CD4-positive, alpha-beta memory T cell (primary cell): ENCODE measurements around the gene GFPT1. TPM values are rescaled to one million over a fixed set of nuclear protein-coding genes. Genes with fewer than 3 reads are reported as not detected.
A peak's percentile ranks its signal among the peaks of the same experiment; 100 is the strongest.

Experiments
- CTCF ChIA-PET: fragments of 350-600 bp; sonication (Branson Sonifier 250); formaldehyde crosslinking; loops from one replicate; lab custom pipeline; 2021; ENCODE audit warnings: inconsistent platforms; ENCODE audit not compliant: partially characterized antibody; lab: Charles Lee
- POLR2A ChIA-PET: fragments of 350-600 bp; sonication (Branson Sonifier 250); formaldehyde crosslinking; loops from one replicate; lab custom pipeline; 2021; ENCODE audit not compliant: partially characterized antibody; lab: Charles Lee
- DNase-seq, 5 donors: peaks; one replicate each; pipeline versions ENCODE4 v3.0.0 to v3.0.0-alpha.2; 2020 to 2022; ENCODE audit warnings: mixed read lengths in 1 of 5
- H3K27ac ChIP-seq: one replicate; pipeline ENCODE4 v1.7.0; 2013; ENCODE audit warnings: low read depth, low read length
- H3K27me3 ChIP-seq: 2 replicates; pipeline ENCODE4 v1.7.0; 2013; ENCODE audit warnings: mild to moderate bottlenecking, low read length, moderate library complexity; ENCODE audit not compliant: insufficient read depth
- H3K36me3 ChIP-seq: 2 replicates; pipeline ENCODE4 v1.7.0; 2013; ENCODE audit warnings: mild to moderate bottlenecking, low read length, moderate library complexity; ENCODE audit not compliant: insufficient read depth
- H3K4me1 ChIP-seq: 2 replicates; pipeline ENCODE4 v1.7.0; 2013; ENCODE audit warnings: mild to moderate bottlenecking, low read length, moderate library complexity; ENCODE audit not compliant: insufficient read depth
- H3K4me3 ChIP-seq, 2 donors: one replicate each; pipeline ENCODE4 v1.7.0; 2013; ENCODE audit warnings: low read length in 2 of 2, mild to moderate bottlenecking in 1 of 2
- H3K9me3 ChIP-seq, 2 donors: one replicate each; pipeline ENCODE4 v1.7.0; 2013; ENCODE audit warnings: low read length in 2 of 2, control low read depth in 1 of 2; ENCODE audit not compliant: control insufficient read depth in 1 of 2
- H3K27ac Mint-ChIP-seq, 7 donors: one replicate each; pipeline ENCODE4 v1.8.0; 2020 to 2021; ENCODE audit warnings: mixed read lengths in 7 of 7, mild to moderate bottlenecking in 6 of 7, inconsistent platforms in 3 of 7, moderate library complexity in 3 of 7
- H3K27me3 Mint-ChIP-seq, 2 donors: one replicate each; pipeline ENCODE4 v1.8.0; 2020 to 2021; ENCODE audit warnings: mixed read lengths in 2 of 2
- H3K36me3 Mint-ChIP-seq, 2 donors: one replicate each; pipeline ENCODE4 v1.8.0; 2020 to 2021; ENCODE audit warnings: mixed read lengths in 2 of 2, inconsistent platforms in 1 of 2, mild to moderate bottlenecking in 1 of 2
- H3K4me1 Mint-ChIP-seq, 4 donors: one replicate each; pipeline ENCODE4 v1.8.0; 2020 to 2021; ENCODE audit warnings: mixed read lengths in 4 of 4, mild to moderate bottlenecking in 1 of 4
- H3K4me3 Mint-ChIP-seq, 8 donors: one replicate each; pipeline ENCODE4 v1.8.0; 2020 to 2021; ENCODE audit warnings: mixed read lengths in 8 of 8, mild to moderate bottlenecking in 7 of 8, moderate library complexity in 6 of 8, inconsistent platforms in 3 of 8
- H3K9me3 Mint-ChIP-seq, 8 donors: one replicate each; pipeline ENCODE4 v1.8.0; 2020 to 2021; ENCODE audit warnings: mixed read lengths in 8 of 8, mild to moderate bottlenecking in 5 of 8, inconsistent platforms in 3 of 8, moderate library complexity in 1 of 8
- intact Hi-C: fragments of 100-400 bp; cut with micrococcal nuclease; formaldehyde crosslinking; loops from one replicate; pipeline ENCODE4 v1.15.1; 2023
- polyA plus RNA-seq, 2 donors: library from polyadenylated mRNA; unstranded; fragments of 300-500 nt; fragmentation: Illumina TruSeq; gene quantifications; one replicate each; pipeline ENCODE4 v1.2.3, GENCODE V29; 2021
- total RNA-seq, 2 experiments: library from RNA; stranded (reverse); gene quantifications; one replicate each; pipeline ENCODE4 v1.2.3, GENCODE V29; 2021

Gene GFPT1
- total and polyA plus RNA-seq, 4 experiments from 2014 or later = 8.4 to 25.8 (median 18.8) TPM

GRCh38 chr2:69315160-69315761 is 71.8 kb downstream of the GFPT1 start:
- Mint-ChIP-seq H3K27me3 (no peaks in the 10 kb centered on the region), H3K4me1 (peaks cover 0 to 12% (median 2%) of the 10 kb centered on the region in 4 donors), H3K27ac (no peak overlapping the region), H3K4me3 (no peak overlapping the region), H3K36me3 (peaks cover 20 to 33% of the 10 kb centered on the region in 2 donors), H3K9me3 (peaks cover 5 to 13% (median 11%) of the 10 kb centered on the region in 8 donors)
- no peak overlapping the region for H3K4me3 ChIP-seq
- no peaks in the 10 kb centered on the region for H3K27me3 ChIP-seq
- ChIA-PET POLR2A (no interaction called here), CTCF (interaction anchor here (0.9 to 2.6 kb wide), 2 partner anchors 9 to 11 kb away, joined by 3 to 15 read pairs; no protein-coding TSS in a partner anchor)
- H3K27ac ChIP-seq = no peak overlapping the region
- intact Hi-C loops = no loop called here
- H3K4me1 ChIP-seq = no peaks in the 10 kb centered on the region
- no peaks in the 10 kb centered on the region for H3K9me3 ChIP-seq
- no peaks in the 10 kb centered on the region for H3K36me3 ChIP-seq
- no peak for DNase-seq

- Mint-ChIP-seq H3K9me3 (peaks cover 0 to 6% (median 3%) of the 10 kb centered on the region in 8 donors), H3K4me3 (no peak overlapping the region), H3K27ac (peak overlapping the region in 2 of 7 donors; percentile 8 to 55), H3K36me3 (peaks cover 3 to 5% of the 10 kb centered on the region in 2 donors), H3K4me1 (peaks cover 12 to 43% (median 30%) of the 10 kb centered on the region in 4 donors), H3K27me3 (peaks cover 2 to 6% of the 10 kb centered on the region in 2 donors)
- peaks cover 11% of the 10 kb centered on the region for H3K27me3 ChIP-seq
- CTCF ChIA-PET = no interaction called here
- H3K27ac ChIP-seq = no peak overlapping the region
- peaks cover 32% of the 10 kb centered on the region for H3K4me1 ChIP-seq
- H3K9me3 ChIP-seq = no peaks in the 10 kb centered on the region
- intact Hi-C loops = no loop called here
- POLR2A ChIA-PET = no interaction called here
- DNase-seq = no peak
- H3K36me3 ChIP-seq = no peaks in the 10 kb centered on the region
- no peak overlapping the region for H3K4me3 ChIP-seq
Measured at GRCh38 chr2:69311024-69311416, 76.0 kb downstream of the GFPT1 start.

GRCh38 chr2:69310111-69311023 is 76.7 kb downstream of the GFPT1 start:
- peaks cover 0 to 6% (median 3%) of the 10 kb centered on the region in 8 donors for H3K9me3 Mint-ChIP-seq
- peak overlapping the region in 4 of 7 donors; percentile 54 to 88 (median 69) for H3K27ac Mint-ChIP-seq
- Histone ChIP-seq H3K27ac (no peak overlapping the region), H3K4me3 (no peak overlapping the region), H3K27me3 (peaks cover 15% of the 10 kb centered on the region), H3K9me3 (no peaks in the 10 kb centered on the region), H3K36me3 (no peaks in the 10 kb centered on the region), H3K4me1 (peaks cover 34% of the 10 kb centered on the region)
- H3K27me3 Mint-ChIP-seq = peaks cover 2 to 6% of the 10 kb centered on the region in 2 donors
- POLR2A ChIA-PET = interaction anchor here (0.9 kb wide), 1 partner anchor 8 kb away, joined by 3 read pairs; no protein-coding TSS in a partner anchor
- CTCF ChIA-PET = no interaction called here
- intact Hi-C loops = no loop called here
- peaks cover 13 to 45% (median 30%) of the 10 kb centered on the region in 4 donors for H3K4me1 Mint-ChIP-seq
- DNase-seq = no peak
- H3K36me3 Mint-ChIP-seq = peaks cover 3 to 4% of the 10 kb centered on the region in 2 donors
- H3K4me3 Mint-ChIP-seq = peak overlapping the region in 1 of 8 donors; percentile 71

- ChIA-PET POLR2A (interaction anchor here (0.9 kb wide), 1 partner anchor 9 kb away, joined by 3 read pairs; no protein-coding TSS in a partner anchor), CTCF (no interaction called here)
- peak in 4 of 5 donors; percentile 17 to 35 (median 32) for DNase-seq
Measured at GRCh38 chr2:69309351-69310110, 77.5 kb downstream of the GFPT1 start.

GRCh38 chr2:69308338-69308737 is 78.7 kb downstream of the GFPT1 start:
- H3K27ac ChIP-seq = no peak overlapping the region
- H3K27ac Mint-ChIP-seq = peak overlapping the region in 1 of 7 donors; percentile 64
- H3K4me1 ChIP-seq = peaks cover 34% of the 10 kb centered on the region
- peaks cover 18% of the 10 kb centered on the region for H3K27me3 ChIP-seq
- POLR2A ChIA-PET = no interaction called here
- H3K36me3 ChIP-seq = no peaks in the 10 kb centered on the region
- H3K4me3 Mint-ChIP-seq = peak overlapping the region in 3 of 8 donors; percentile 15 to 73 (median 17)
- no peak for DNase-seq
- peaks cover 13 to 45% (median 27%) of the 10 kb centered on the region in 4 donors for H3K4me1 Mint-ChIP-seq
- H3K36me3 Mint-ChIP-seq = peaks cover 3 to 4% of the 10 kb centered on the region in 2 donors
- H3K9me3 ChIP-seq = no peaks in the 10 kb centered on the region
- CTCF ChIA-PET = interaction anchor here (1.2 to 2.3 kb wide), 2 partner anchors 365 to 845 kb away, joined by 3 to 10 read pairs; no protein-coding TSS in a partner anchor
- H3K27me3 Mint-ChIP-seq = peaks cover 11 to 16% of the 10 kb centered on the region in 2 donors
- no peak overlapping the region for H3K4me3 ChIP-seq
- intact Hi-C loops = loop anchor here (5.0 kb wide), 1 partner anchor 366 kb away; no protein-coding TSS in a partner anchor
- peaks cover 0 to 9% (median 4%) of the 10 kb centered on the region in 8 donors for H3K9me3 Mint-ChIP-seq

More at GRCh38 chr2:69309351-69310110, 77.5 kb downstream of the GFPT1 start:
- Mint-ChIP-seq H3K27ac (peak overlapping the region; percentile 22 to 90 (median 79)), H3K9me3 (peaks cover 0 to 6% (median 3%) of the 10 kb centered on the region in 8 donors), H3K4me1 (peaks cover 13 to 45% (median 28%) of the 10 kb centered on the region in 4 donors), H3K4me3 (peak overlapping the region in 2 of 8 donors; percentile 39 to 71), H3K36me3 (peaks cover 3 to 4% of the 10 kb centered on the region in 2 donors), H3K27me3 (peaks cover 2 to 9% of the 10 kb centered on the region in 2 donors)
- H3K4me1 ChIP-seq = peaks cover 34% of the 10 kb centered on the region
- H3K27ac ChIP-seq = no peak overlapping the region
- H3K36me3 ChIP-seq = no peaks in the 10 kb centered on the region
- H3K4me3 ChIP-seq = no peak overlapping the region
- no peaks in the 10 kb centered on the region for H3K9me3 ChIP-seq
- H3K27me3 ChIP-seq = peaks cover 15% of the 10 kb centered on the region
- intact Hi-C loops = loop anchor here (5.0 kb wide), 1 partner anchor 367 kb away; no protein-coding TSS in a partner anchor

GRCh38 chr2:69307579-69308064 is 79.4 kb downstream of the GFPT1 start:
- intact Hi-C loops = loop anchor here (2.0 to 5.0 kb wide), 2 partner anchors 295 to 365 kb away; partner anchors contain the start of gene ANTXR1
- ChIA-PET POLR2A (no interaction called here), CTCF (interaction anchor here (1.0 to 2.3 kb wide), 5 partner anchors 9 to 844 kb away, joined by 3 to 15 read pairs (median 3); no protein-coding TSS in a partner anchor)
- no peaks in the 10 kb centered on the region for H3K36me3 Mint-ChIP-seq
- Histone ChIP-seq H3K4me3 (peak overlapping the region in 1 of 2 donors; percentile 63), H3K27ac (no peak overlapping the region), H3K27me3 (peaks cover 18% of the 10 kb centered on the region), H3K4me1 (peaks cover 34% of the 10 kb centered on the region), H3K9me3 (no peaks in the 10 kb centered on the region), H3K36me3 (no peaks in the 10 kb centered on the region)
- peaks cover 0 to 10% (median under 1%) of the 10 kb centered on the region in 8 donors for H3K9me3 Mint-ChIP-seq
- peaks cover 13 to 19% of the 10 kb centered on the region in 2 donors for H3K27me3 Mint-ChIP-seq
- peak overlapping the region; percentile 51 to 82 (median 78) for H3K4me3 Mint-ChIP-seq
- peaks cover 13 to 45% (median 27%) of the 10 kb centered on the region in 4 donors for H3K4me1 Mint-ChIP-seq
- peak overlapping the region in 2 of 7 donors; percentile 13 to 15 for H3K27ac Mint-ChIP-seq
- DNase-seq = no peak
